GM12878 (cell line): Measurements from ENCODE around the gene SCUBE2.

Experiments used
- BMI1 ChIP-seq: fragments of 450-650 bp; IDR thresholded peaks from 2 replicates; pipeline ENCODE4 v1.6.1; 2016; ENCODE audit warnings: mild to moderate bottlenecking, moderate library complexity, borderline replicate concordance
- SIN3A ChIP-seq: IDR thresholded peaks from 2 replicates; pipeline ENCODE4 v1.6.1; 2012; ENCODE audit warnings: low read depth, low read length, improper control_type of control experiment
- TAF1 ChIP-seq: IDR thresholded peaks from 2 replicates; pipeline ENCODE4 v1.6.1; 2011; ENCODE audit warnings: mild to moderate bottlenecking, low read depth, low read length, borderline replicate concordance
- ZNF24 ChIP-seq: fragments of 450-650 bp; IDR thresholded peaks from 2 replicates; pipeline ENCODE4 v1.6.1; 2017; ENCODE audit warnings: antibody characterized with exemption, mild to moderate bottlenecking
- TF ChIP-seq, protein P1 (sequence below), 3 experiments: IDR thresholded peaks in 2 of 3; conservative IDR thresholded peaks in 1 of 3; 2 replicates each; pipeline ENCODE4 v1.5.1; 2011; ENCODE audit warnings: low read depth in 3 of 3, low read length in 3 of 3, mild to moderate bottlenecking in 3 of 3, control low read depth in 2 of 3, moderate library complexity in 2 of 3, inconsistent platforms in 1 of 3, mixed read lengths in 1 of 3; ENCODE audit not compliant: control insufficient read depth in 2 of 3, insufficient read depth in 1 of 3; ENCODE audit errors: extremely low read depth in 1 of 3
- TF ChIP-seq, protein P2 (sequence below): IDR thresholded peaks from 2 replicates; pipeline ENCODE4 v1.6.1; 2012; ENCODE audit warnings: mild to moderate bottlenecking, low read depth, low read length

GRCh38 chr11:9138612-9139579, 47.5 kb upstream of the SCUBE2 start:
- TF ChIP-seq ZNF24: no peak
- TF ChIP-seq, protein P1, sequence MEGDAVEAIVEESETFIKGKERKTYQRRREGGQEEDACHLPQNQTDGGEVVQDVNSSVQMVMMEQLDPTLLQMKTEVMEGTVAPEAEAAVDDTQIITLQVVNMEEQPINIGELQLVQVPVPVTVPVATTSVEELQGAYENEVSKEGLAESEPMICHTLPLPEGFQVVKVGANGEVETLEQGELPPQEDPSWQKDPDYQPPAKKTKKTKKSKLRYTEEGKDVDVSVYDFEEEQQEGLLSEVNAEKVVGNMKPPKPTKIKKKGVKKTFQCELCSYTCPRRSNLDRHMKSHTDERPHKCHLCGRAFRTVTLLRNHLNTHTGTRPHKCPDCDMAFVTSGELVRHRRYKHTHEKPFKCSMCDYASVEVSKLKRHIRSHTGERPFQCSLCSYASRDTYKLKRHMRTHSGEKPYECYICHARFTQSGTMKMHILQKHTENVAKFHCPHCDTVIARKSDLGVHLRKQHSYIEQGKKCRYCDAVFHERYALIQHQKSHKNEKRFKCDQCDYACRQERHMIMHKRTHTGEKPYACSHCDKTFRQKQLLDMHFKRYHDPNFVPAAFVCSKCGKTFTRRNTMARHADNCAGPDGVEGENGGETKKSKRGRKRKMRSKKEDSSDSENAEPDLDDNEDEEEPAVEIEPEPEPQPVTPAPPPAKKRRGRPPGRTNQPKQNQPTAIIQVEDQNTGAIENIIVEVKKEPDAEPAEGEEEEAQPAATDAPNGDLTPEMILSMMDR (IDR thresholded peaks at IDR 0.05 in 2 of 3, conservative IDR thresholded peaks at IDR 0.05 in 1 of 3; ENCODE audit: control insufficient read depth in 2 of 3, extremely low read depth in 1 of 3, insufficient read depth in 1 of 3, low read depth in 3 of 3, low read length in 3 of 3): no peak
- no peak for TF ChIP-seq TAF1
- TF ChIP-seq BMI1: no peak
- no peak for TF ChIP-seq SIN3A
- TF ChIP-seq, protein P2, sequence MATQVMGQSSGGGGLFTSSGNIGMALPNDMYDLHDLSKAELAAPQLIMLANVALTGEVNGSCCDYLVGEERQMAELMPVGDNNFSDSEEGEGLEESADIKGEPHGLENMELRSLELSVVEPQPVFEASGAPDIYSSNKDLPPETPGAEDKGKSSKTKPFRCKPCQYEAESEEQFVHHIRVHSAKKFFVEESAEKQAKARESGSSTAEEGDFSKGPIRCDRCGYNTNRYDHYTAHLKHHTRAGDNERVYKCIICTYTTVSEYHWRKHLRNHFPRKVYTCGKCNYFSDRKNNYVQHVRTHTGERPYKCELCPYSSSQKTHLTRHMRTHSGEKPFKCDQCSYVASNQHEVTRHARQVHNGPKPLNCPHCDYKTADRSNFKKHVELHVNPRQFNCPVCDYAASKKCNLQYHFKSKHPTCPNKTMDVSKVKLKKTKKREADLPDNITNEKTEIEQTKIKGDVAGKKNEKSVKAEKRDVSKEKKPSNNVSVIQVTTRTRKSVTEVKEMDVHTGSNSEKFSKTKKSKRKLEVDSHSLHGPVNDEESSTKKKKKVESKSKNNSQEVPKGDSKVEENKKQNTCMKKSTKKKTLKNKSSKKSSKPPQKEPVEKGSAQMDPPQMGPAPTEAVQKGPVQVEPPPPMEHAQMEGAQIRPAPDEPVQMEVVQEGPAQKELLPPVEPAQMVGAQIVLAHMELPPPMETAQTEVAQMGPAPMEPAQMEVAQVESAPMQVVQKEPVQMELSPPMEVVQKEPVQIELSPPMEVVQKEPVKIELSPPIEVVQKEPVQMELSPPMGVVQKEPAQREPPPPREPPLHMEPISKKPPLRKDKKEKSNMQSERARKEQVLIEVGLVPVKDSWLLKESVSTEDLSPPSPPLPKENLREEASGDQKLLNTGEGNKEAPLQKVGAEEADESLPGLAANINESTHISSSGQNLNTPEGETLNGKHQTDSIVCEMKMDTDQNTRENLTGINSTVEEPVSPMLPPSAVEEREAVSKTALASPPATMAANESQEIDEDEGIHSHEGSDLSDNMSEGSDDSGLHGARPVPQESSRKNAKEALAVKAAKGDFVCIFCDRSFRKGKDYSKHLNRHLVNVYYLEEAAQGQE: no peak
